Pancreas (tissue), 10 donors: ENCODE measurements around the gene GPX7. TPM values are rescaled to one million over a fixed set of nuclear protein-coding genes. Genes with fewer than 3 reads are reported as not detected.

ENCODE experiments used
- ATAC-seq, 4 donors: fragments of 200-7000 bp; cut with Tn5 transposase; one replicate each; pipeline versions ENCODE4 v1.8.0 to v1.9.1; 2020; ENCODE audit warnings: mild to moderate bottlenecking in 4 of 4, moderate library complexity in 4 of 4
- DNase-seq, 6 donors: peaks; one replicate each; pipeline ENCODE4 v3.0.0-alpha.2; 2020
- FAIRE-seq: peaks from 2 replicates; lab custom pipeline; 2012; peaks lifted over from hg19 to GRCh38; lab: Jason Lieb, UNC
- H3K27ac ChIP-seq, 4 donors: fragments of 200-600 bp; sonication (generic); 1 replicate in 3 of 4; 2 replicates in 1 of 4; pipeline versions ENCODE4 v1.5.0 to v1.8.0; 2020
- H3K27me3 ChIP-seq, 4 donors: fragments of 200-600 bp; one replicate each; pipeline ENCODE4 v1.8.0; 2021
- H3K36me3 ChIP-seq, 3 donors: fragments of 200-600 bp; sonication (generic) in 1 of 3; one replicate each; pipeline versions ENCODE4 v1.5.0 to v1.8.0; 2020 to 2021
- H3K4me1 ChIP-seq, 3 donors: fragments of 200-600 bp; one replicate each; pipeline ENCODE4 v1.8.0; 2021
- H3K4me3 ChIP-seq, 4 donors: fragments of 200-600 bp; sonication (generic) in 2 of 4; one replicate each; pipeline versions ENCODE4 v1.5.0 to v1.8.0; 2020 to 2021
- H3K9me3 ChIP-seq, 4 donors: fragments of 200-600 bp; one replicate each; pipeline ENCODE4 v1.8.0; 2021
- WGBS, 2 donors: extraction: QIAGEN DNeasy Blood & Tissue Kit; methylation state at CpG; one replicate each; pipeline ENCODE4 v1.1.7; 2013; 5-methylcytosine and 5-hydroxymethylcytosine counted together
- intact Hi-C, 3 donors: fragments of 100-400 bp; cut with DNase I; formaldehyde crosslinking; loops; one replicate each; pipeline versions ENCODE4 v1.11.1 to v1.14.2; 2022
- polyA plus RNA-seq, 2 donors: library from polyadenylated mRNA; stranded (reverse); fragments of 200-250 nt; gene quantifications; one replicate each; pipeline ENCODE4 v1.2.3, GENCODE V29; 2013
- total RNA-seq, 6 donors: library from RNA; stranded (reverse); fragmentation: NEBNext Ultra II Directional in 4 of 6; extraction: Animal tissue kit (Norgen Biotek cat#: 25700) in 4 of 6; gene quantifications; one replicate each; pipeline versions ENCODE4 v1.2.1 to v1.2.4, GENCODE V29; 2021 to 2023
- TF ChIP-seq, protein P1 (sequence below), 4 donors: fragments of 200-600 bp; sonication (generic) in 3 of 4; IDR thresholded peaks; one replicate each; pipeline versions ENCODE4 v1.5.0 to v1.8.0; 2021; ENCODE audit warnings: antibody characterized with exemption in 4 of 4
- donor health status: healthy with polysubstance abuse.
- donor health status: DM: no; HTN: no; CAD: no; lungs with moderate emphysema.
- donor health status: DM: no; HTN: no; CAD: no.
- donor health status: control.
- donor health status: control.
- donor health status: Bipolar disorder and iron deficiency.
- donor health status: DM: yes; HTN: yes; CAD: no.
- donor health status: DM: no; HTN: no; CAD: no.
- donor health status: DM: no; HTN: no; CAD: no.
- donor health status: DM: yes; HTN: yes; CAD: no.

Gene GPX7
- total and polyA plus RNA-seq, 8 donors, result 3.4 to 14.6 (median 9.0) TPM

GRCh38 chr1:52592637-52593323, 9.4 kb upstream of the GPX7 start:
- 76 to 81% methylated on average over 5 of the region's 5 CpGs for WGBS, 2 donors
- TF ChIP-seq, protein P1, sequence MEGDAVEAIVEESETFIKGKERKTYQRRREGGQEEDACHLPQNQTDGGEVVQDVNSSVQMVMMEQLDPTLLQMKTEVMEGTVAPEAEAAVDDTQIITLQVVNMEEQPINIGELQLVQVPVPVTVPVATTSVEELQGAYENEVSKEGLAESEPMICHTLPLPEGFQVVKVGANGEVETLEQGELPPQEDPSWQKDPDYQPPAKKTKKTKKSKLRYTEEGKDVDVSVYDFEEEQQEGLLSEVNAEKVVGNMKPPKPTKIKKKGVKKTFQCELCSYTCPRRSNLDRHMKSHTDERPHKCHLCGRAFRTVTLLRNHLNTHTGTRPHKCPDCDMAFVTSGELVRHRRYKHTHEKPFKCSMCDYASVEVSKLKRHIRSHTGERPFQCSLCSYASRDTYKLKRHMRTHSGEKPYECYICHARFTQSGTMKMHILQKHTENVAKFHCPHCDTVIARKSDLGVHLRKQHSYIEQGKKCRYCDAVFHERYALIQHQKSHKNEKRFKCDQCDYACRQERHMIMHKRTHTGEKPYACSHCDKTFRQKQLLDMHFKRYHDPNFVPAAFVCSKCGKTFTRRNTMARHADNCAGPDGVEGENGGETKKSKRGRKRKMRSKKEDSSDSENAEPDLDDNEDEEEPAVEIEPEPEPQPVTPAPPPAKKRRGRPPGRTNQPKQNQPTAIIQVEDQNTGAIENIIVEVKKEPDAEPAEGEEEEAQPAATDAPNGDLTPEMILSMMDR (IDR thresholded peaks at IDR 0.05), result no peak
- H3K4me3 ChIP-seq, result no peak overlapping the region
- no peaks in the 10 kb centered on the region for H3K9me3 ChIP-seq
- H3K27ac ChIP-seq, result no peak overlapping the region
- no peak for ATAC-seq
- no peak for DNase-seq
- no peaks in the 10 kb centered on the region for H3K27me3 ChIP-seq
- no peak for FAIRE-seq
- H3K36me3 ChIP-seq, result no peaks in the 10 kb centered on the region
- intact Hi-C loops, result no loop called here
- H3K4me1 ChIP-seq, result no peaks in the 10 kb centered on the region

DNA sequence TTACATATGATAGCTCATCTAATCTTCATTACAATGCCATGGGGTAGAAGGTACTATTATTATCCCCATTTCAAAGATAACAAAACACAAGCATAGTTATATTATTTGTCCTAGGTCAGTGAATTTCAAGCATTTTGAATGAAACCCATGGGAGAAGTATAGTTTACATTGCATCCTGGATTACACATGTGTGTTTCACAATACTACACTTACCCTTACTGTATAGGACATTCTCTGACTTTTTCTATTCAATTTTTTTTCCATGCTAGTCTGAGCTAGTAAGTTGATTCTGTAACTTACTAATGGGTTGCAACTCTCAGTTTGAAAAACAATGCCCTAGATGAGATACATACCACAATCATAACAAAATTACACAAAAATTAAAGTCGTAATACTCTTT, 8.7 kb upstream of the GPX7 start:
- no peaks in the 10 kb centered on the region for H3K9me3 ChIP-seq
- intact Hi-C loops, result no loop called here
- ATAC-seq (no peak), FAIRE-seq (no peak), DNase-seq (no peak)
- H3K27ac ChIP-seq, result no peak overlapping the region
- no peak overlapping the region for H3K4me3 ChIP-seq
- WGBS, 2 donors, result 83 to 84% methylated on average over 1 of the region's 1 CpG
- TF ChIP-seq, protein P1 (IDR thresholded peaks at IDR 0.05), result no peak
- H3K36me3 ChIP-seq, result no peaks in the 10 kb centered on the region
- no peaks in the 10 kb centered on the region for H3K4me1 ChIP-seq
- H3K27me3 ChIP-seq, result no peaks in the 10 kb centered on the region

- TF ChIP-seq, protein P1 (IDR thresholded peaks at IDR 0.05), result no peak
- DNase-seq (no peak), FAIRE-seq (no peak), ATAC-seq (no peak)
- no peaks in the 10 kb centered on the region for H3K4me1 ChIP-seq
- WGBS, 2 donors, result 61% methylated on average over 3 of the region's 3 CpGs
- H3K9me3 ChIP-seq, result no peaks in the 10 kb centered on the region
- intact Hi-C loops, result no loop called here
- H3K4me3 ChIP-seq, result no peak overlapping the region
- no peaks in the 10 kb centered on the region for H3K27me3 ChIP-seq
- no peaks in the 10 kb centered on the region for H3K36me3 ChIP-seq
- no peak overlapping the region for H3K27ac ChIP-seq
Measured at GRCh38 chr1:52595061-52595460, 7.1 kb upstream of the GPX7 start.

- no peak for FAIRE-seq
- H3K4me1 ChIP-seq, result peaks cover 0 to under 1% (median under 1%) of the 10 kb centered on the region in 3 donors
- no peaks in the 10 kb centered on the region for H3K27me3 ChIP-seq
- TF ChIP-seq, protein P1 (IDR thresholded peaks at IDR 0.05), result no peak
- no peaks in the 10 kb centered on the region for H3K36me3 ChIP-seq
- ATAC-seq, result no peak
- H3K4me3 ChIP-seq, result no peak overlapping the region
- 50 to 66% methylated on average over 2 of the region's 2 CpGs for WGBS, 2 donors
- intact Hi-C loops, result no loop called here
- DNase-seq, result no peak
- H3K27ac ChIP-seq, result no peak overlapping the region
- no peaks in the 10 kb centered on the region for H3K9me3 ChIP-seq
Measured at GRCh38 chr1:52597912-52598311, 4.3 kb upstream of the GPX7 start.

DNA sequence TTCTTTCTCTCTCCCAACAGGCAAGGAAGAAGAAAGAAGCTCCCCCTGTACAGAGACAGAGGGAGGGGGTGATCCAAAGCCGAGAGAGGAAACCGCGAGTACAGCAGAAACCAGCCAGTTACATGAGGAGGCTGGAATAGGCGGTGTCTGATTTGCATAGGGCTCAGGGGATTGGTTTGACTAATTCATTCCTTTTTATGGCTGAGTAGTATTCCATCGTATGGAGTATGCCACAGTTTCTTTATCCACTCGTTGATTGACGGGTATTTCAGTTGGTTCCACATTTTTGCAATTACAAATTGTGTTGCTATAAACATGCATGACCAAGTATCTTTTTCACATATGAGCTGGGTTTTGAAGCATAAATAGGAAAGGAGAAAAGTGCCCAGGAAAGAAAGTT, 3.4 kb upstream of the GPX7 start:
- TF ChIP-seq, protein P1 (IDR thresholded peaks at IDR 0.05), result no peak
- ATAC-seq (no peak), FAIRE-seq (no peak), DNase-seq (no peak)
- H3K4me3 ChIP-seq, result no peak overlapping the region
- H3K27ac ChIP-seq, result no peak overlapping the region
- no peaks in the 10 kb centered on the region for H3K36me3 ChIP-seq
- H3K4me1 ChIP-seq, result peaks cover 0 to 9% (median 8%) of the 10 kb centered on the region in 3 donors
- intact Hi-C loops, result no loop called here
- no peaks in the 10 kb centered on the region for H3K27me3 ChIP-seq
- no peaks in the 10 kb centered on the region for H3K9me3 ChIP-seq
- WGBS, 2 donors, result 92 to 97% methylated on average over 7 of the region's 7 CpGs
